Type B pancreatic cell (in vitro differentiated cells): ENCODE data around the gene TBXAS1. TPM values are rescaled to one million over a fixed set of nuclear protein-coding genes. Genes with fewer than 3 reads are reported as not detected.

Experiments used
- DNase-seq: peaks from one replicate; pipeline ENCODE4 v3.0.0; 2021; ENCODE audit warnings: mixed read lengths; ENCODE audit not compliant: unreplicated experiment; ENCODE audit errors: extremely low spot score
- H3K27ac Mint-ChIP-seq: 2 replicates; pipeline ENCODE4 v1.8.0; 2021; ENCODE audit warnings: mild to moderate bottlenecking, mixed read lengths
- H3K27me3 Mint-ChIP-seq: 2 replicates; pipeline ENCODE4 v1.8.0; 2021; ENCODE audit warnings: mixed read lengths
- H3K36me3 Mint-ChIP-seq: 2 replicates; pipeline ENCODE4 v1.8.0; 2021; ENCODE audit warnings: mixed read lengths
- H3K4me1 Mint-ChIP-seq: one replicate; pipeline ENCODE4 v1.8.0; 2021; ENCODE audit warnings: mixed read lengths; ENCODE audit not compliant: unreplicated experiment
- H3K4me3 Mint-ChIP-seq: 2 replicates; pipeline ENCODE4 v1.8.0; 2021; ENCODE audit warnings: mild to moderate bottlenecking, mixed read lengths
- H3K9me3 Mint-ChIP-seq: 2 replicates; pipeline ENCODE4 v1.8.0; 2021; ENCODE audit warnings: mixed read lengths
- CTCF ChIP-seq: fragments of 200-600 bp; sonication (generic); conservative IDR thresholded peaks from 2 replicates; pipeline ENCODE4 v1.5.0; 2021; ENCODE audit warnings: antibody characterized with exemption, mild to moderate bottlenecking
- total RNA-seq: library from RNA; stranded (reverse); gene quantifications from 2 replicates; pipeline ENCODE4 v1.2.1, GENCODE V29; 2021; ENCODE audit warnings: low replicate concordance

TBXAS1 gene
- total RNA-seq, 1 donor from 2014 or later, result 5.8 TPM

- DNase-seq, result no peak
- TF ChIP-seq CTCF, result no peak
- Mint-ChIP-seq H3K9me3 (no peaks in the 10 kb centered on the region), H3K36me3 (no peaks in the 10 kb centered on the region), H3K4me1 (peaks cover 18% of the 10 kb centered on the region), H3K27me3 (peaks cover 7% of the 10 kb centered on the region), H3K4me3 (no peak overlapping the region), H3K27ac (no peak overlapping the region)
Observed at GRCh38 chr7:139984642-139985539, 155.8 kb downstream of the TBXAS1 start.

- TF ChIP-seq CTCF, result no peak
- no peaks in the 10 kb centered on the region for H3K36me3 Mint-ChIP-seq
- H3K27ac Mint-ChIP-seq, result no peak overlapping the region
- peaks cover 10% of the 10 kb centered on the region for H3K4me1 Mint-ChIP-seq
- no peaks in the 10 kb centered on the region for H3K9me3 Mint-ChIP-seq
- H3K27me3 Mint-ChIP-seq, result peaks cover 7% of the 10 kb centered on the region
- DNase-seq, result no peak
- no peak overlapping the region for H3K4me3 Mint-ChIP-seq
Observed at GRCh38 chr7:139985811-139986210, 156.7 kb downstream of the TBXAS1 start.

- Mint-ChIP-seq H3K27me3 (peaks cover 7% of the 10 kb centered on the region), H3K9me3 (no peaks in the 10 kb centered on the region), H3K36me3 (no peaks in the 10 kb centered on the region), H3K27ac (no peak overlapping the region), H3K4me3 (no peak overlapping the region), H3K4me1 (peaks cover 12% of the 10 kb centered on the region)
- no peak for TF ChIP-seq CTCF
- no peak for DNase-seq
Observed at GRCh38 chr7:139987691-139988516, 158.8 kb downstream of the TBXAS1 start.

- no peak for DNase-seq
- Mint-ChIP-seq H3K36me3 (no peaks in the 10 kb centered on the region), H3K4me1 (peaks cover 17% of the 10 kb centered on the region), H3K27ac (peak overlapping the region; percentile 14), H3K4me3 (no peak overlapping the region), H3K9me3 (no peaks in the 10 kb centered on the region), H3K27me3 (peaks cover 4% of the 10 kb centered on the region)
- no peak for TF ChIP-seq CTCF
Observed at GRCh38 chr7:139989366-139990141, 160.5 kb downstream of the TBXAS1 start.

GRCh38 chr7:139990142-139990535, 161.1 kb downstream of the TBXAS1 start:
- Mint-ChIP-seq H3K9me3 (no peaks in the 10 kb centered on the region), H3K4me1 (peaks cover 22% of the 10 kb centered on the region), H3K36me3 (no peaks in the 10 kb centered on the region), H3K27me3 (peaks cover 4% of the 10 kb centered on the region), H3K27ac (no peak overlapping the region), H3K4me3 (no peak overlapping the region)
- no peak for TF ChIP-seq CTCF
- DNase-seq, result no peak
